H1 (cell line): ENCODE measurements around the gene DUSP2. TPM values are rescaled to one million over a fixed set of nuclear protein-coding genes. Genes with fewer than 3 reads are reported as not detected.

ENCODE experiments used
- CTCF ChIA-PET: fragments of 300-600 bp; sonication (Branson Sonifier 250); formaldehyde crosslinking; loops from one replicate; lab custom pipeline; 2021; ENCODE audit not compliant: partially characterized antibody; lab: Charles Lee
- POLR2A ChIA-PET: fragments of 300-600 bp; sonication (Branson Sonifier 250); formaldehyde crosslinking; loops from one replicate; lab custom pipeline; 2021; ENCODE audit warnings: inconsistent platforms; ENCODE audit not compliant: partially characterized antibody; lab: Charles Lee
- DNase-seq, 2 experiments: peaks; one replicate each; pipeline versions ENCODE4 v3.0.0 to v3.0.0-alpha.2; 2010 to 2022; ENCODE audit warnings: low spot score in 2 of 2, low read depth in 1 of 2, mixed read lengths in 1 of 2
- FAIRE-seq: peaks from 2 replicates; lab custom pipeline; 2011; peaks lifted over from hg19 to GRCh38; lab: Jason Lieb, UNC
- H2AFZ ChIP-seq: 2 replicates; pipeline ENCODE4 v1.8.1; 2012; ENCODE audit warnings: low read length, inconsistent platforms
- H2AK5ac ChIP-seq: 2 replicates; pipeline ENCODE4 v1.6.1; 2013; ENCODE audit warnings: low read depth, low read length
- H2BK120ac ChIP-seq: replicated peaks from 2 replicates; pipeline ENCODE3; 2013; ENCODE audit warnings: low read depth, low read length, inconsistent platforms
- H2BK12ac ChIP-seq: 2 replicates; pipeline ENCODE4 v1.6.1; 2013; ENCODE audit warnings: low read depth, low read length
- H2BK15ac ChIP-seq: 2 replicates; pipeline ENCODE4 v1.6.1; 2013; ENCODE audit warnings: low read length
- H2BK20ac ChIP-seq: 2 replicates; pipeline ENCODE4 v1.6.1; 2013; ENCODE audit warnings: low read length
- H2BK5ac ChIP-seq: 2 replicates; pipeline ENCODE4 v1.6.1; 2013; ENCODE audit warnings: low read depth, low read length
- H3K14ac ChIP-seq: 2 replicates; pipeline ENCODE4 v1.6.1; 2013; ENCODE audit warnings: inconsistent platforms; ENCODE audit not compliant: insufficient read length
- H3K18ac ChIP-seq: 2 replicates; pipeline ENCODE4 v1.6.1; 2013; ENCODE audit warnings: low read length; ENCODE audit errors: extremely low read depth
- H3K23ac ChIP-seq: 2 replicates; pipeline ENCODE4 v1.6.1; 2013; ENCODE audit warnings: inconsistent platforms; ENCODE audit not compliant: insufficient read length
- H3K23me2 ChIP-seq: 2 replicates; pipeline ENCODE4 v1.6.1; 2013; ENCODE audit warnings: low read depth, low read length
- H3K27ac ChIP-seq: 2 replicates; pipeline ENCODE4 v1.6.1; 2011; ENCODE audit warnings: low read depth, low read length, inconsistent platforms
- H3K27me3 ChIP-seq, 4 experiments: replicated peaks in 1 of 4; 1 replicate in 1 of 4; 2 replicates in 3 of 4; pipeline versions ENCODE4 v1.6.1 to v1.8.1; 2011 to 2013; ENCODE audit warnings: low read length in 3 of 4, mild to moderate bottlenecking in 3 of 4, inconsistent platforms in 2 of 4, mixed read lengths in 2 of 4, moderate library complexity in 1 of 4; ENCODE audit not compliant: control insufficient read depth in 3 of 4, insufficient read depth in 3 of 4; ENCODE audit errors: extremely low read depth in 1 of 4
- H3K36me3 ChIP-seq, 4 experiments: 2 replicates each; pipeline versions ENCODE4 v1.6.1 to v1.8.1; 2011 to 2013; ENCODE audit warnings: mild to moderate bottlenecking in 4 of 4, low read length in 3 of 4, moderate library complexity in 2 of 4, control low read depth in 1 of 4, inconsistent platforms in 1 of 4; ENCODE audit not compliant: insufficient read depth in 4 of 4, control insufficient read depth in 2 of 4
- H3K4ac ChIP-seq: replicated peaks from 2 replicates; pipeline ENCODE3; 2013; ENCODE audit warnings: low read length, low read depth, mixed read lengths, inconsistent platforms; ENCODE audit not compliant: insufficient read length
- H3K4me1 ChIP-seq, 4 experiments: replicated peaks in 1 of 4; 1 replicate in 1 of 4; 2 replicates in 3 of 4; pipeline versions ENCODE4 v1.6.1 to v1.8.1; 2011 to 2013; ENCODE audit warnings: low read length in 3 of 4, inconsistent platforms in 2 of 4, mixed read lengths in 1 of 4; ENCODE audit not compliant: insufficient read depth in 4 of 4, control insufficient read depth in 3 of 4
- H3K4me2 ChIP-seq, 2 experiments: 2 replicates each; pipeline versions ENCODE4 v1.6.1 to v1.8.1; 2011 to 2013; ENCODE audit warnings: low read depth in 2 of 2, low read length in 2 of 2, control low read depth in 1 of 2, inconsistent platforms in 1 of 2, mild to moderate bottlenecking in 1 of 2; ENCODE audit not compliant: insufficient read depth in 1 of 2
- H3K4me3 ChIP-seq, 4 experiments: fragments of 200-600, 300-600 bp in 1 of 4; sonication (generic), shearing (Covaris generic), sonication (Bioruptor Twin) in 1 of 4; 2 replicates each; pipeline versions ENCODE4 v1.5.1 to v1.8.1; 2011 to 2016; ENCODE audit warnings: low read length in 4 of 4, low read depth in 3 of 4, control low read depth in 2 of 4, inconsistent platforms in 2 of 4, mild to moderate bottlenecking in 2 of 4, mixed read lengths in 1 of 4, moderate library complexity in 1 of 4; ENCODE audit not compliant: insufficient read depth in 2 of 4; ENCODE audit errors: extremely low read depth in 1 of 4
- H3K56ac ChIP-seq: replicated peaks from 2 replicates; pipeline ENCODE3; 2013; ENCODE audit warnings: low read depth, mild to moderate bottlenecking, mixed read lengths, low read length, inconsistent platforms; ENCODE audit not compliant: insufficient read length
- H3K79me1 ChIP-seq: 2 replicates; pipeline ENCODE4 v1.6.1; 2013; ENCODE audit warnings: low read depth, low read length, control low read depth
- H3K79me2 ChIP-seq, 2 experiments: 2 replicates each; pipeline versions ENCODE4 v1.6.1 to v1.8.1; 2012 to 2013; ENCODE audit warnings: low read length in 2 of 2, mild to moderate bottlenecking in 2 of 2, inconsistent platforms in 1 of 2; ENCODE audit not compliant: insufficient read depth in 2 of 2, control insufficient read depth in 1 of 2
- H3K9ac ChIP-seq, 4 experiments: replicated peaks in 1 of 4; 1 replicate in 1 of 4; 2 replicates in 3 of 4; pipeline versions ENCODE4 v1.6.1 to v1.8.1; 2011 to 2013; ENCODE audit warnings: low read depth in 3 of 4, low read length in 3 of 4, control low read depth in 2 of 4, mild to moderate bottlenecking in 2 of 4, moderate library complexity in 2 of 4, inconsistent platforms in 1 of 4; ENCODE audit errors: extremely low read depth in 1 of 4
- H3K9me3 ChIP-seq, 2 experiments: 2 replicates each; pipeline versions ENCODE4 v1.6.1 to v1.8.1; 2012 to 2013; ENCODE audit warnings: mild to moderate bottlenecking in 2 of 2, moderate library complexity in 2 of 2, control low read depth in 1 of 2, inconsistent platforms in 1 of 2, low read depth in 1 of 2, low read length in 1 of 2, mixed read lengths in 1 of 2; ENCODE audit not compliant: insufficient read depth in 2 of 2
- H4K20me1 ChIP-seq, 2 experiments: replicated peaks in 1 of 2; 2 replicates each; pipeline versions ENCODE3 to v1.8.1; 2011 to 2013; ENCODE audit warnings: inconsistent platforms in 2 of 2, low read length in 2 of 2, mild to moderate bottlenecking in 1 of 2; ENCODE audit not compliant: insufficient read depth in 2 of 2, control insufficient read depth in 1 of 2
- H4K5ac ChIP-seq: 2 replicates; pipeline ENCODE4 v1.6.1; 2013; ENCODE audit warnings: low read length, low read depth, mixed read lengths, inconsistent platforms; ENCODE audit not compliant: insufficient read length
- H4K8ac ChIP-seq: 2 replicates; pipeline ENCODE4 v1.8.0; 2013; ENCODE audit warnings: mild to moderate bottlenecking, moderate library complexity, low read length, inconsistent platforms; ENCODE audit not compliant: insufficient read depth; ENCODE audit errors: extremely low read depth
- H4K91ac ChIP-seq: replicated peaks from 2 replicates; pipeline ENCODE3; 2013; ENCODE audit warnings: low read length, mixed read lengths, inconsistent platforms; ENCODE audit not compliant: insufficient read length
- CHD2 ChIP-seq: IDR thresholded peaks from 2 replicates; pipeline ENCODE4 v1.6.1; 2012; ENCODE audit warnings: low read length, improper control_type of control experiment
- WGBS, 2 experiments: shearing (Covaris generic) in 1 of 2; methylation state at CpG; one replicate each; pipeline versions ENCODE4 v1.1.6 to v1.1.7; 2013 to 2015; ENCODE audit warnings: low lambda C conversion rate in 2 of 2, mixed read lengths in 2 of 2, inconsistent platforms in 1 of 2, low coverage in 1 of 2, missing lambda C conversion rate in 1 of 2; ENCODE audit not compliant: insufficient replicate concordance in 2 of 2, insufficient coverage in 1 of 2, insufficient read length in 1 of 2; ENCODE audit errors: extremely low coverage in 1 of 2, missing lambda C conversion rate in 1 of 2; 5-methylcytosine and 5-hydroxymethylcytosine counted together
- polyA plus RNA-seq, 7 experiments: library from polyadenylated mRNA; depleted of rRNA in 3 of 7; stranded (reverse) in 5 of 7; unstranded in 2 of 7; fragments of >200 nt in 5 of 7; fragments of 200-250 nt in 2 of 7; gene quantifications; 1 replicate in 5 of 7; 2 replicates in 1 of 7; 4 replicates in 1 of 7; pipeline versions ENCODE4 v1.2.1 to v1.2.3, GENCODE V29; 2011 to 2013; ENCODE audit warnings: missing spikeins in 2 of 7, mixed read lengths in 2 of 7
- total RNA-seq: library from RNA; stranded (reverse); fragmentation: NEBNext Ultra II Directional; extraction: Animal tissue kit (Norgen Biotek cat#: 25700); gene quantifications from 2 replicates; pipeline ENCODE4 v1.2.1, GENCODE V29; 2021
- TF ChIP-seq, protein P1 (sequence below): IDR thresholded peaks from 2 replicates; pipeline ENCODE4 v1.6.1; 2012; ENCODE audit warnings: inconsistent platforms

DUSP2 gene
- total and polyA plus RNA-seq, 2 of the 8 experiments (the other 6 are each of a cell fraction or from before 2014, with no cell fraction given) = 10.1 to 10.4 TPM

DNA sequence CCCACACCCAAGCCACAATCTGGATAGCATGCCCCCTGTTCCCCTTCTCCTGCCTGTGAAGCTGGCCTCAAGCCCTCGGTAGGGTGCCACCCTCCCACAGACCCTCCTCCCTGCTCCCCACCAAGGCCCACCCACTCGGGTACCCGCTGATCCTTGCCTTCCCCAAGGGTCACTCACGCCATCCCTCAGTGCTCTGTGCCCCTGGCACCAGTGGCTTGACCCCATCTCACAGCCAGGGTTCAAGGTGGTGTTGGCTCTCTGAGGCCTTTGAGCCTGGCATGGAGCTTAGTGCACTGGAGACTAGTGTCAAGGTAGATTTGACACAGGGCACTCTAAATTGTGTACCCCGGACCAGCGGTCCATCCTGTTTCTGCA lies 40.8 kb downstream of the DUSP2 start:
- ChIA-PET CTCF (interaction anchor here (0.6 to 7.2 kb wide), 5 partner anchors 11 to 125 kb away, joined by 3 to 61 read pairs (median 3); partner anchors contain the start of gene ADRA2B), POLR2A (no interaction called here)
- Histone ChIP-seq H2BK20ac (no peak overlapping the region), H3K4me2 (no peak overlapping the region), H3K4ac (peak overlapping the region; percentile 87), H3K4me1 (peaks cover 0 to 31% (median 18%) of the 10 kb centered on the region in 4 experiments; a peak in 6 of 7 replicates), H2BK120ac (no peak overlapping the region), H3K79me2 (no peaks in the 10 kb centered on the region), H3K14ac (no peak overlapping the region), H2AFZ (no peak overlapping the region), H3K27ac (no peak overlapping the region), H2BK5ac (no peak overlapping the region), H3K23me2 (peaks cover 2% of the 10 kb centered on the region; the same call in 1 of the 2 replicates), H4K8ac (0 out of 2 replicates have a peak overlapping the region, but pooled peaks have one; percentile 48), H3K36me3 (no peaks in the 10 kb centered on the region), H4K5ac (no peak overlapping the region), H2BK12ac (no peak overlapping the region), H3K4me3 (no peak overlapping the region), H2AK5ac (no peak overlapping the region), H3K9ac (no peak overlapping the region), H4K20me1 (no peaks in the 10 kb centered on the region), H4K91ac (peak overlapping the region; percentile 20), H2BK15ac (peak overlapping the region; percentile 81; the same call in 1 of the 2 replicates), H3K79me1 (no peaks in the 10 kb centered on the region), H3K27me3 (no peaks in the 10 kb centered on the region), H3K56ac (no peak overlapping the region), H3K23ac (no peak overlapping the region), H3K18ac (peak overlapping the region; percentile 71), H3K9me3 (peaks cover 4 to 11% of the 10 kb centered on the region in 2 experiments)
- peak in 1 of 2 experiments; percentile 35 for DNase-seq
- 96% methylated on average over 3 of the region's 6 CpGs; no CpG with 5 or more reads in 1 of the 2 experiments for WGBS, 2 experiments
- no peak for FAIRE-seq
- TF ChIP-seq, protein P1, sequence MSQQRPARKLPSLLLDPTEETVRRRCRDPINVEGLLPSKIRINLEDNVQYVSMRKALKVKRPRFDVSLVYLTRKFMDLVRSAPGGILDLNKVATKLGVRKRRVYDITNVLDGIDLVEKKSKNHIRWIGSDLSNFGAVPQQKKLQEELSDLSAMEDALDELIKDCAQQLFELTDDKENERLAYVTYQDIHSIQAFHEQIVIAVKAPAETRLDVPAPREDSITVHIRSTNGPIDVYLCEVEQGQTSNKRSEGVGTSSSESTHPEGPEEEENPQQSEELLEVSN = no peak
- TF ChIP-seq CHD2 = no peak
